Head of caudate nucleus (tissue), 42 donors: Measurements from ENCODE around the gene CPSF6.
"Not testable (repeated sequence)": the region's sequence is repeated elsewhere in the genome, so short reads cannot be mapped to it uniquely, and the experiment has no call there.

ENCODE experiments used
- DNase-seq, 42 donors: peaks; one replicate each; pipeline versions ENCODE4 v3.0.0 to v3.0.0-alpha.2; 2020 to 2021; ENCODE audit warnings: mixed read lengths in 7 of 42
- intact Hi-C: fragments of 100-400 bp; cut with DNase I; formaldehyde crosslinking; loops from one replicate; pipeline ENCODE4 v1.15.0; 2022

The CPSF6 gene

GRCh38 chr12:69304284-69304683, 64.9 kb downstream of the CPSF6 start:
- no peak for DNase-seq
- intact Hi-C loops: no loop called here

- no peak for DNase-seq
- intact Hi-C loops: no loop called here
Measured at GRCh38 chr12:69309461-69309860, 70.1 kb downstream of the CPSF6 start.

DNA sequence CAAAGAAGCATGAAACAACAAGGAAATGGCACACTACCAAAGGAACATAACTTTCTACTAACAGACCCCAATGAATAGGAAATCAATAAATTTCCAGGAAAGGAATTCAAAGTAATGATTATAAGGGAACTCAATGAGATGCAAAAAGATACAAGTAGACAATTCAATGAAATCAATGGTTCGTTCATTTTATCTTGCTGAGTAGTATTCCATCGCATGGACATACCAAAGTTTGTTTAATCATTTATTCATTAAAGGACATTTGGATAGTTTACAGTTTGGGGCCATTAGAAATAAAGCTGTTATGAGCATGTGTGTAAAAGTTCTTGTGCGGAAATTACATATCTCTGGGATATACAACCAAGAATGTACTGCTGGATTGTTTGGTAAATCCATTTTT, 73.8 kb downstream of the CPSF6 start:
- intact Hi-C loops: no loop called here
- DNase-seq: no peak

- DNase-seq, intact Hi-C loops: not testable (repeated sequence)
Measured at GRCh38 chr12:69316784-69317183, 77.4 kb downstream of the CPSF6 start.

DNA sequence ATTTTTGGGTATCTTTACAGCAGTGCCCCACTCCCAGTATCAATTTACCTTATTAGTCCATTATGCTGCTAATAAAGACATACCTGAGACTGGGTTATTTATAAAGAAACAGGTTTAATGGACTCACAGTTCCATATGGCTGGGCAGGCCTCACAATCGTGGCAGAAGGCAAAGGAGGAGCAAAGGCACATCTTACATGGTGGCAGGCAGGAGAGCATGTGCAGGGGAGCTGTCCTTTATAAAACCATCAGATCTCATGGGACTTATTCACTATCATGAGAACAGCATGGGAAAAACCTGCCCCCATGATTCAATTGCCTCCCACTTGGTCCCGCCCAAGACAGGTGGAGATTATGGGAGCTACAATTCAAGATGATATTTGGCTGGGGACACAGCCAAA, 77.9 kb downstream of the CPSF6 start:
- DNase-seq, intact Hi-C loops: not testable (repeated sequence)

DNA sequence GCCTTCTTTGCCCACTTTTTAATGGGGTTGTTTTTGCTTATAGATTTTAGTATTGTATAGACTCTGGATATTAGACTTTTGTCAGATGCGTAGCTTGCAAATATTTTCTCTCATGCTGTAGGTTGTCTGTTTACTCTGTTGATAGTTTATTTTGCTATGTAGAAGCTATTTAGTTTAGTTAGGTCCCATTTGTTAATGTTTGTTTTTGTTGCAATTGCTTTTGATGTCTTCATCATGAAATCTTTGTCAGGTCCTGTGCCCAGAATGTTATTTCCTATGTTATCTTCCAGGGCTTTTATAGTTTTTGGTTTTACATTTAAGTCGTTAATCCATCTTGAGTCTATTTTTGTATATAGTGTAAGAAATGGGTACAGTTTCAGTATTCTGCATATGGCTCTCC, 78.9 kb downstream of the CPSF6 start:
- no peak for DNase-seq
- intact Hi-C loops: no loop called here

DNA sequence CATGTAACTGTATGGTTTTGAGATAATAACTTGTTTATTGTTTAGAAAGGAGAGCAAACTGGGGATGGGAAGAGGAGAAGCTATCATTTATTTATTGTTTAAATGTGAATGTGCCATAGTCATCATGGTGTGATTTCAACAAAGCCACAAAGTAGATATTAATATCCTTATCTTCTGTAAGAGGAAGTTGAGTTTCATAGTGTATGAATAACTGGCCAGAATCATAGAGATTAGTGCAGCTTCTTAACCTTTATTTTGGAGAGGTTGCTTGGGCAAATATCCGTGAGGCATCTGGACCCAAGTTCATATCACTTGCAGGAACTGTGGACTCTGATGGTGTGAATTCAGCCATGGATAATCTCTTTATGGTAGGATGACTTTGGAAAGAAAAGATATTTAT, 82.0 kb downstream of the CPSF6 start:
- intact Hi-C loops: no loop called here
- DNase-seq: no peak
